GM12891 (cell line): ENCODE results near the gene RPL35.

ENCODE experiments used
- POLR2A ChIP-seq: IDR thresholded peaks from 2 replicates; pipeline ENCODE4 v1.6.1; 2011; ENCODE audit warnings: low read depth, low read length, control low read depth
- POLR2AphosphoS5 ChIP-seq: IDR thresholded peaks from 2 replicates; pipeline ENCODE4 v1.6.1; 2011; ENCODE audit warnings: low read depth, low read length, control low read depth

- TF ChIP-seq POLR2A = no peak
- TF ChIP-seq POLR2AphosphoS5 = peak; percentile 19; the same call in 1 of the 2 replicates
These were observed 15.4 kb upstream of the RPL35 start for GRCh38 chr9:124877021-124877782.
